SK-N-SH (cell line): ENCODE data around the gene TMIGD2. TPM values are rescaled to one million over a fixed set of nuclear protein-coding genes. Genes with fewer than 3 reads are reported as not detected.

ENCODE experiments used
- CTCF ChIA-PET: fragments of 300-600, 350-600 bp; formaldehyde crosslinking; extraction: SDS; loops from one replicate; lab custom pipeline; 2021; lab: Yijun Ruan, JAX
- POLR2A ChIA-PET: fragments of 350-600 bp; sonication (Branson Sonifier 250); formaldehyde crosslinking; extraction: SDS; loops from one replicate; lab custom pipeline; 2020; ENCODE audit warnings: antibody characterized with exemption, inconsistent platforms; lab: Yijun Ruan, JAX
- DNase-seq: peaks from one replicate; pipeline ENCODE4 v3.0.0; 2012
- H2AFZ ChIP-seq: fragments of 200-600 bp; sonication (generic); 2 replicates; pipeline ENCODE4 v1.8.1; 2016; ENCODE audit warnings: antibody characterized with exemption, mild to moderate bottlenecking, low read depth
- H3F3A ChIP-seq: fragments of 200-600 bp; sonication (generic); replicated peaks from 2 replicates; pipeline ENCODE3; 2016; ENCODE audit warnings: antibody characterized with exemption, mild to moderate bottlenecking; ENCODE audit not compliant: insufficient read depth
- H3K27ac ChIP-seq, 2 experiments: fragments of 200-500 bp in 1 of 2; fragments of 200-600 bp in 1 of 2; sonication (Bioruptor generic) in 1 of 2; sonication (generic), shearing (Covaris generic) in 1 of 2; 2 replicates each; pipeline versions ENCODE4 v1.5.1 to v1.6.1; 2014 to 2016; ENCODE audit warnings: low read depth in 2 of 2, inconsistent platforms in 1 of 2, low read length in 1 of 2, mild to moderate bottlenecking in 1 of 2, mixed read lengths in 1 of 2
- H3K27me3 ChIP-seq: fragments of 200-600 bp; sonication (generic), shearing (Covaris generic); 2 replicates; pipeline ENCODE4 v1.6.1; 2016; ENCODE audit warnings: mixed run types; ENCODE audit not compliant: insufficient read depth
- H3K36me3 ChIP-seq, 2 experiments: fragments of 200-500 bp in 1 of 2; fragments of 200-600 bp in 1 of 2; sonication (Bioruptor generic) in 1 of 2; sonication (generic) in 1 of 2; replicated peaks in 1 of 2; 2 replicates each; pipeline versions ENCODE3 to v1.5.1; 2014 to 2016; ENCODE audit warnings: low read length in 1 of 2, mild to moderate bottlenecking in 1 of 2; ENCODE audit not compliant: insufficient read depth in 2 of 2, control insufficient read depth in 1 of 2
- H3K4me1 ChIP-seq, 2 experiments: fragments of 200-500 bp in 1 of 2; fragments of 200-600 bp in 1 of 2; sonication (Bioruptor generic) in 1 of 2; sonication (generic), shearing (Covaris generic) in 1 of 2; 2 replicates each; pipeline versions ENCODE4 v1.5.1 to v1.6.1; 2014 to 2016; ENCODE audit warnings: low read depth in 1 of 2, low read length in 1 of 2, mixed run types in 1 of 2; ENCODE audit not compliant: insufficient read depth in 2 of 2, control insufficient read depth in 1 of 2
- H3K4me2 ChIP-seq: fragments of 200-600 bp; sonication (generic), shearing (Covaris generic); 2 replicates; pipeline ENCODE4 v1.6.1; 2017; ENCODE audit warnings: mixed run types
- H3K4me3 ChIP-seq, 2 experiments: fragments of 200-500 bp in 1 of 2; fragments of 200-600 bp in 1 of 2; sonication (Bioruptor generic) in 1 of 2; sonication (generic), shearing (Covaris generic) in 1 of 2; 2 replicates each; pipeline versions ENCODE4 v1.5.1 to v1.8.1; 2014 to 2016; ENCODE audit warnings: low read depth in 2 of 2, inconsistent platforms in 1 of 2, low read length in 1 of 2, mild to moderate bottlenecking in 1 of 2, mixed read lengths in 1 of 2, moderate library complexity in 1 of 2
- H3K79me2 ChIP-seq: fragments of 200-600 bp; sonication (generic); 2 replicates; pipeline ENCODE4 v1.8.1; 2017; ENCODE audit warnings: mild to moderate bottlenecking; ENCODE audit not compliant: insufficient read depth
- H3K9ac ChIP-seq: fragments of 200-600 bp; sonication (generic); 2 replicates; pipeline ENCODE4 v1.6.1; 2017; ENCODE audit warnings: mixed run types
- H3K9me2 ChIP-seq: fragments of 200-600 bp; sonication (generic); 2 replicates; pipeline ENCODE4 v1.6.1; 2017; ENCODE audit warnings: mixed run types
- H3K9me3 ChIP-seq: fragments of 200-600 bp; sonication (generic); 2 replicates; pipeline ENCODE4 v1.6.1; 2017; ENCODE audit warnings: mixed run types, mild to moderate bottlenecking, moderate library complexity
- H4K20me1 ChIP-seq: fragments of 200-600 bp; sonication (generic); 2 replicates; pipeline ENCODE4 v1.6.1; 2017; ENCODE audit warnings: mild to moderate bottlenecking, mixed run types; ENCODE audit not compliant: insufficient read depth
- FOXJ3 ChIP-seq: sonication (generic); formaldehyde crosslinking; IDR thresholded peaks from 2 replicates; pipeline ENCODE4 v1.5.1; 2020; ENCODE audit warnings: mild to moderate bottlenecking, missing genetic modification reagents
- JUND ChIP-seq: IDR thresholded peaks from 2 replicates; pipeline ENCODE4 v1.4.0; 2012
- NFIC ChIP-seq: IDR thresholded peaks from 2 replicates; pipeline ENCODE4 v1.4.0; 2012; ENCODE audit warnings: borderline replicate concordance
- POLR2AphosphoS5 ChIP-seq: IDR thresholded peaks from 2 replicates; pipeline ENCODE4 v1.6.1; 2012; ENCODE audit warnings: low read depth, low read length
- RAD21 ChIP-seq: IDR thresholded peaks from 2 replicates; pipeline ENCODE4 v1.6.1; 2012; ENCODE audit warnings: mild to moderate bottlenecking, low read length
- RFX5 ChIP-seq: IDR thresholded peaks from 2 replicates; pipeline ENCODE4 v1.6.1; 2012; ENCODE audit warnings: mild to moderate bottlenecking, improper control_type of control experiment, low read length
- RXRA ChIP-seq: IDR thresholded peaks from 2 replicates; pipeline ENCODE4 v1.4.0; 2012; ENCODE audit warnings: low read depth, mild to moderate bottlenecking, borderline replicate concordance
- SIN3A ChIP-seq: IDR thresholded peaks from 2 replicates; pipeline ENCODE4 v1.6.1; 2012; ENCODE audit warnings: low read depth, mild to moderate bottlenecking, low read length, moderate library complexity, borderline replicate concordance
- TAF1 ChIP-seq: IDR thresholded peaks from 2 replicates; pipeline ENCODE4 v1.6.1; 2012; ENCODE audit warnings: low read depth, mild to moderate bottlenecking, low read length, moderate library complexity, borderline replicate concordance
- YY1 ChIP-seq: IDR thresholded peaks from 2 replicates; pipeline ENCODE4 v1.4.0; 2012; ENCODE audit warnings: low read depth, mild to moderate bottlenecking
- WGBS: methylation state at CpG from one replicate; pipeline ENCODE4 v1.1.6; 2017; ENCODE audit warnings: low lambda C conversion rate; 5-methylcytosine and 5-hydroxymethylcytosine counted together
- polyA plus RNA-seq, 3 experiments: library from polyadenylated mRNA; depleted of rRNA; stranded (reverse); fragments of >200 nt; gene quantifications; 2 replicates each; pipeline ENCODE4 v1.2.3, GENCODE V29; 2012
- TF ChIP-seq, protein P1 (sequence below): fragments of 200-600 bp; sonication (generic); IDR thresholded peaks from 2 replicates; pipeline ENCODE4 v1.6.1; 2017; ENCODE audit warnings: antibody characterized with exemption, mild to moderate bottlenecking, moderate library complexity
- TF ChIP-seq, protein P2 (sequence below): IDR thresholded peaks from 2 replicates; pipeline ENCODE4 v1.4.0; 2012; ENCODE audit warnings: low read depth, borderline replicate concordance
- TF ChIP-seq, protein P3 (sequence below): fragments of 150-350 bp; IDR thresholded peaks from 2 replicates; pipeline ENCODE4 v1.6.1; 2016; ENCODE audit warnings: mild to moderate bottlenecking, low read depth, low read length
- TF ChIP-seq, protein P4 (sequence below): IDR thresholded peaks from 2 replicates; pipeline ENCODE4 v1.6.1; 2012; ENCODE audit warnings: mild to moderate bottlenecking, low read depth, low read length, moderate library complexity

The TMIGD2 gene
- polyA plus RNA-seq, 1 of the 3 experiments (the other 2 are of a cell fraction): not detected

DNA sequence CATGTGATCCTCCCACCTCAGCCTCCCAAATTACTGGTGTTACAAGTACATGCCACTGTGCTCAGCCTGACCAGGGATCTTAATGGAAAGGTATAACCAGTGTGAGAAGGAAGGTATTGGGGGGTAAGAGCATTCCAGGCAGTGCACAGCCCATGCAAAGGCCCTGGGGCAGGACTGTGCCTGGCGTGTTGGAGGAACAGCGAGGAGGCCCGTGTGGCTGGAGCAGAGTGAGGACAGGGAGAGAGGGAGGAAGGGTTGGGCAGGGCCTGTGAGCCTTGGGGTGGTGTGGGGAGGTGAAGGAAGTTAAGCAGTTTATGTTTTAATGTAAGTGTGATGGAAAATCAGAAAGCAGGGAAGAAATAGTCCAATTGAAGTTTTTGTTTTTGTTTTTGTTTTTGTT, 1.6 kb downstream of the TMIGD2 start (continued):
- no peak for TF ChIP-seq TAF1
- TF ChIP-seq, protein P1, sequence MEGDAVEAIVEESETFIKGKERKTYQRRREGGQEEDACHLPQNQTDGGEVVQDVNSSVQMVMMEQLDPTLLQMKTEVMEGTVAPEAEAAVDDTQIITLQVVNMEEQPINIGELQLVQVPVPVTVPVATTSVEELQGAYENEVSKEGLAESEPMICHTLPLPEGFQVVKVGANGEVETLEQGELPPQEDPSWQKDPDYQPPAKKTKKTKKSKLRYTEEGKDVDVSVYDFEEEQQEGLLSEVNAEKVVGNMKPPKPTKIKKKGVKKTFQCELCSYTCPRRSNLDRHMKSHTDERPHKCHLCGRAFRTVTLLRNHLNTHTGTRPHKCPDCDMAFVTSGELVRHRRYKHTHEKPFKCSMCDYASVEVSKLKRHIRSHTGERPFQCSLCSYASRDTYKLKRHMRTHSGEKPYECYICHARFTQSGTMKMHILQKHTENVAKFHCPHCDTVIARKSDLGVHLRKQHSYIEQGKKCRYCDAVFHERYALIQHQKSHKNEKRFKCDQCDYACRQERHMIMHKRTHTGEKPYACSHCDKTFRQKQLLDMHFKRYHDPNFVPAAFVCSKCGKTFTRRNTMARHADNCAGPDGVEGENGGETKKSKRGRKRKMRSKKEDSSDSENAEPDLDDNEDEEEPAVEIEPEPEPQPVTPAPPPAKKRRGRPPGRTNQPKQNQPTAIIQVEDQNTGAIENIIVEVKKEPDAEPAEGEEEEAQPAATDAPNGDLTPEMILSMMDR: no peak
- TF ChIP-seq POLR2AphosphoS5: no peak
- TF ChIP-seq, protein P2, sequence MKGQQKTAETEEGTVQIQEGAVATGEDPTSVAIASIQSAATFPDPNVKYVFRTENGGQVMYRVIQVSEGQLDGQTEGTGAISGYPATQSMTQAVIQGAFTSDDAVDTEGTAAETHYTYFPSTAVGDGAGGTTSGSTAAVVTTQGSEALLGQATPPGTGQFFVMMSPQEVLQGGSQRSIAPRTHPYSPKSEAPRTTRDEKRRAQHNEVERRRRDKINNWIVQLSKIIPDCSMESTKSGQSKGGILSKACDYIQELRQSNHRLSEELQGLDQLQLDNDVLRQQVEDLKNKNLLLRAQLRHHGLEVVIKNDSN: no peak

DNA sequence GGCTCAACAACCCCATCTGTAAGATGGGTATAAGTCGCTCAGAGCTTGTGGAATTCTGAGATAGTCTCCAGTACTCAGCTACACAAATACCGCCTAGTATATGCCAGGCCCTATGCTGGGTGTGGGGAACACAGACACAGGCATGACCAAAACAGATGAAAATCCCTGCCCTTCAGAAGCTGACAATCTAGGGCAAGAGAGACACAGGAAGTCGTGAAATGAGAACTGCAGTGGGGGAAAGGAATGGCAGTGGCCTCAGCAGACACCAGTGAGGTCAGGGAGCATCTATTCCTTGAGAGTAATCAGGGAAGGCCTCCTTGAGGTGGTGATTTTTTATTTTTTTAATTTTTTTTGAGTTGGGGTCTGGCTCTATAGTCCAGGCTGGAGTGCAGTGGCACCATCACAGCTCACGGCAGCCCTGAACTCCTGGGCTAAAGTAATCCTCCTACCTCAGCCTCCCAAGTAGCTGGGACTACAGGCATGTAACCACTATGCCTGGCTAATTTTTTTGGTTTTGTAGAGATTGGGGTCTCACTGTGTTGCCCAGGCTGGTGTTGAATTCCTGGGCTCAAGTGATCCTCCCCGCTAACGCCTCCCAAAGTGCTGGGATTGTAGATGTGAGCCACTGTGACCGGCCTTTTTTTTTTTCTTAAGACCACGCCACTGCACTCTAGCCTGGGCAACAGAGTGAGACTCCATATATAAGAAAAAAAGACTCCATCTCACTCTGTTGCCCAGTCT, 3.2 kb downstream of the TMIGD2 start:
- CTCF ChIA-PET: interaction anchor here (0.8 kb wide), 1 partner anchor 31 kb away, joined by 3 read pairs; no protein-coding TSS in a partner anchor
- Histone ChIP-seq H3K9ac (no peak overlapping the region), H3K27ac (no peak overlapping the region), H3K4me1 (peaks cover 0 to 19% of the 10 kb centered on the region in 2 experiments; a peak in 1 of 4 replicates), H4K20me1 (no peaks in the 10 kb centered on the region)
- 85% methylated on average over 8 of the region's 8 CpGs for WGBS
- TF ChIP-seq YY1 (no peak), NFIC (no peak), FOXJ3 (CRISPR knock-in tag) (no peak), RXRA (no peak), JUND (no peak), RAD21 (no peak), RFX5 (no peak), TAF1 (no peak), SIN3A (no peak)
- TF ChIP-seq, protein P3, sequence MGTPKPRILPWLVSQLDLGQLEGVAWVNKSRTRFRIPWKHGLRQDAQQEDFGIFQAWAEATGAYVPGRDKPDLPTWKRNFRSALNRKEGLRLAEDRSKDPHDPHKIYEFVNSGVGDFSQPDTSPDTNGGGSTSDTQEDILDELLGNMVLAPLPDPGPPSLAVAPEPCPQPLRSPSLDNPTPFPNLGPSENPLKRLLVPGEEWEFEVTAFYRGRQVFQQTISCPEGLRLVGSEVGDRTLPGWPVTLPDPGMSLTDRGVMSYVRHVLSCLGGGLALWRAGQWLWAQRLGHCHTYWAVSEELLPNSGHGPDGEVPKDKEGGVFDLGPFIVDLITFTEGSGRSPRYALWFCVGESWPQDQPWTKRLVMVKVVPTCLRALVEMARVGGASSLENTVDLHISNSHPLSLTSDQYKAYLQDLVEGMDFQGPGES: no peak
- TF ChIP-seq, protein P4, sequence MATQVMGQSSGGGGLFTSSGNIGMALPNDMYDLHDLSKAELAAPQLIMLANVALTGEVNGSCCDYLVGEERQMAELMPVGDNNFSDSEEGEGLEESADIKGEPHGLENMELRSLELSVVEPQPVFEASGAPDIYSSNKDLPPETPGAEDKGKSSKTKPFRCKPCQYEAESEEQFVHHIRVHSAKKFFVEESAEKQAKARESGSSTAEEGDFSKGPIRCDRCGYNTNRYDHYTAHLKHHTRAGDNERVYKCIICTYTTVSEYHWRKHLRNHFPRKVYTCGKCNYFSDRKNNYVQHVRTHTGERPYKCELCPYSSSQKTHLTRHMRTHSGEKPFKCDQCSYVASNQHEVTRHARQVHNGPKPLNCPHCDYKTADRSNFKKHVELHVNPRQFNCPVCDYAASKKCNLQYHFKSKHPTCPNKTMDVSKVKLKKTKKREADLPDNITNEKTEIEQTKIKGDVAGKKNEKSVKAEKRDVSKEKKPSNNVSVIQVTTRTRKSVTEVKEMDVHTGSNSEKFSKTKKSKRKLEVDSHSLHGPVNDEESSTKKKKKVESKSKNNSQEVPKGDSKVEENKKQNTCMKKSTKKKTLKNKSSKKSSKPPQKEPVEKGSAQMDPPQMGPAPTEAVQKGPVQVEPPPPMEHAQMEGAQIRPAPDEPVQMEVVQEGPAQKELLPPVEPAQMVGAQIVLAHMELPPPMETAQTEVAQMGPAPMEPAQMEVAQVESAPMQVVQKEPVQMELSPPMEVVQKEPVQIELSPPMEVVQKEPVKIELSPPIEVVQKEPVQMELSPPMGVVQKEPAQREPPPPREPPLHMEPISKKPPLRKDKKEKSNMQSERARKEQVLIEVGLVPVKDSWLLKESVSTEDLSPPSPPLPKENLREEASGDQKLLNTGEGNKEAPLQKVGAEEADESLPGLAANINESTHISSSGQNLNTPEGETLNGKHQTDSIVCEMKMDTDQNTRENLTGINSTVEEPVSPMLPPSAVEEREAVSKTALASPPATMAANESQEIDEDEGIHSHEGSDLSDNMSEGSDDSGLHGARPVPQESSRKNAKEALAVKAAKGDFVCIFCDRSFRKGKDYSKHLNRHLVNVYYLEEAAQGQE: no peak
- TF ChIP-seq, all 33 proteins: peak for 0
- POLR2A ChIA-PET: no interaction called here
- H3K4me3 ChIP-seq: no peak overlapping the region
- no peaks in the 10 kb centered on the region for H3K9me2 ChIP-seq
- no peaks in the 10 kb centered on the region for H3K27me3 ChIP-seq
- no peak for DNase-seq
- no peak overlapping the region for H3K4me2 ChIP-seq
- no peaks in the 10 kb centered on the region for H3F3A ChIP-seq
- no peaks in the 10 kb centered on the region for H3K36me3 ChIP-seq
- no peak overlapping the region for H2AFZ ChIP-seq
- no peaks in the 10 kb centered on the region for H3K9me3 ChIP-seq
- no peaks in the 10 kb centered on the region for H3K79me2 ChIP-seq
